A549 (cell line): Measurements from ENCODE around the gene DNAJB13.

Experiments used
- CEBPB ChIP-seq, 2 experiments: fragments of >200 bp in 1 of 2; sonication (Bioruptor Twin) in 1 of 2; formaldehyde crosslinking in 1 of 2; IDR thresholded peaks; 2 replicates each; pipeline ENCODE4 v1.6.1; 2012 to 2016
- CHD2 ChIP-seq: fragments of 150-350 bp; IDR thresholded peaks from 2 replicates; pipeline ENCODE4 v1.6.1; 2014; ENCODE audit warnings: low read length; ENCODE audit not compliant: partially characterized antibody
- CTCF ChIP-seq: fragments of >200 bp; sonication (Bioruptor Twin); formaldehyde crosslinking; IDR thresholded peaks from 3 replicates; pipeline ENCODE4 v1.5.1; 2016
- ELK1 ChIP-seq: fragments of 150-350 bp; IDR thresholded peaks from 2 replicates; pipeline ENCODE4 v1.6.1; 2014; ENCODE audit warnings: low read depth, mild to moderate bottlenecking, low read length
- EP300 ChIP-seq, 2 experiments: fragments of >200 bp; sonication (Bioruptor Twin); formaldehyde crosslinking; IDR thresholded peaks; 2 replicates in 1 of 2; 3 replicates in 1 of 2; pipeline ENCODE4 v1.6.1; 2016 to 2017
- MAX ChIP-seq: IDR thresholded peaks from 2 replicates; pipeline ENCODE4 v1.6.1; 2012
- MYC ChIP-seq: IDR thresholded peaks from 2 replicates; pipeline ENCODE4 v1.6.1; 2012; ENCODE audit warnings: mild to moderate bottlenecking, inconsistent platforms, low read length, improper control_type of control experiment, borderline replicate concordance
- POLR2A ChIP-seq: IDR thresholded peaks from 2 replicates; pipeline ENCODE4 v1.6.1; 2012; ENCODE audit warnings: mild to moderate bottlenecking, low read length
- POLR2AphosphoS2 ChIP-seq: conservative IDR thresholded peaks from 2 replicates; pipeline ENCODE4 v1.6.1; 2012; ENCODE audit warnings: low read length, improper control_type of control experiment, inconsistent platforms
- RARB ChIP-seq: fragments of 250-450 bp; sonication (Bioruptor Pico); IDR thresholded peaks from 2 replicates; pipeline ENCODE4 v1.8.0; 2021; ENCODE audit warnings: mild to moderate bottlenecking, moderate library complexity
- RFX5 ChIP-seq: fragments of 450-650 bp; IDR thresholded peaks from 2 replicates; pipeline ENCODE4 v1.7.1; 2014; ENCODE audit warnings: antibody characterized with exemption, mild to moderate bottlenecking, moderate library complexity
- TP53 ChIP-seq: fragments of 250-450 bp; sonication (Bioruptor Pico); IDR thresholded peaks from 2 replicates; pipeline ENCODE4 v1.5.0; 2021; ENCODE audit warnings: mild to moderate bottlenecking, moderate library complexity
- USF2 ChIP-seq: fragments of 450-650 bp; IDR thresholded peaks from 2 replicates; pipeline ENCODE4 v1.6.1; 2014; ENCODE audit warnings: antibody characterized with exemption

GRCh38 chr11:73914284-73914683 lies 36.5 kb upstream of the DNAJB13 start:
- TF ChIP-seq CHD2 (no peak), CTCF (no peak), POLR2A (no peak), CEBPB (IDR thresholded peaks at IDR 0.05) (no peak), RARB (CRISPR knock-in tag) (no peak), TP53 (no peak), MYC (no peak), EP300 (IDR thresholded peaks at IDR 0.05) (no peak), RFX5 (no peak), MAX (no peak), ELK1 (no peak), POLR2AphosphoS2 (no peak), USF2 (no peak)
